SK-N-SH treated with all-trans-retinoic acid at 6 μM for 48 hours (cell line): ENCODE measurements around the gene MYH11.
"Not testable (repeated sequence)": the region's sequence is repeated elsewhere in the genome, so short reads cannot be mapped to it uniquely, and the experiment has no call there.

ENCODE experiments used
- ARNTL ChIP-seq: fragments of 450-650 bp; formaldehyde crosslinking; IDR thresholded peaks from 2 replicates; pipeline ENCODE4 v1.5.0; 2020; ENCODE audit warnings: low read depth, mild to moderate bottlenecking, moderate library complexity, borderline replicate concordance
- GLIS3 ChIP-seq: fragments of 250-450 bp; sonication (Bioruptor Pico); IDR thresholded peaks from 2 replicates; pipeline ENCODE4 v1.5.0; 2020; ENCODE audit warnings: mild to moderate bottlenecking, moderate library complexity
- TOX ChIP-seq: fragments of 250-450 bp; sonication (Bioruptor Pico); IDR thresholded peaks from 2 replicates; pipeline ENCODE4 v1.8.0; 2021; ENCODE audit warnings: mild to moderate bottlenecking, moderate library complexity, borderline replicate concordance
- ZFP3 ChIP-seq: fragments of 250-450 bp; sonication (Bioruptor Pico); IDR thresholded peaks from 2 replicates; pipeline ENCODE4 v1.5.0; 2020; ENCODE audit warnings: mild to moderate bottlenecking, moderate library complexity
- TF ChIP-seq, protein P1 (sequence below): fragments of 250-450 bp; sonication (Bioruptor Pico); IDR thresholded peaks from 2 replicates; pipeline ENCODE4 v1.8.0; 2020; ENCODE audit warnings: mild to moderate bottlenecking, moderate library complexity, borderline replicate concordance

DNA sequence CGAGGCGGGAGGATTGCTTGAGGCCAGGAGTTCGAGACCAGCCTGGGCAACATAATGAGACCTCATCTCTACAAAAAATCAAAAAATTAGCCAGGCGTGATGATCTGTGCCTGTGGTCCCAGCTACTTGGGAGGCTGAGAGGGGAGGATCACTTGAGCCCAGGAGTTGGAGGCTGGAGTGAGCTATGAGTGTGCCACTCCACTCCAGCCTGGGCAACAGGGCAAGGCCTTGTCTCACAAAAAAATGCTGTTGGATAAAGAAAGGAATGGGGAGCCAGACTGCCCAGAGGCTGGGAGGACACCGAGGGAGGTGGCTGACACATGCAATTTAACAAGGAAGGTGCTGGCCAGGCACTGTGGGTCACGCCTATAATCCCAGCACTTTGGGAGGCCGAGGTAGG lies 47.5 kb downstream of the MYH11 start:
- not testable (repeated sequence) for TF ChIP-seq GLIS3; ZFP3 (CRISPR knock-in tag); ARNTL (CRISPR knock-in tag); TOX (CRISPR knock-in tag)
- TF ChIP-seq, protein P1, sequence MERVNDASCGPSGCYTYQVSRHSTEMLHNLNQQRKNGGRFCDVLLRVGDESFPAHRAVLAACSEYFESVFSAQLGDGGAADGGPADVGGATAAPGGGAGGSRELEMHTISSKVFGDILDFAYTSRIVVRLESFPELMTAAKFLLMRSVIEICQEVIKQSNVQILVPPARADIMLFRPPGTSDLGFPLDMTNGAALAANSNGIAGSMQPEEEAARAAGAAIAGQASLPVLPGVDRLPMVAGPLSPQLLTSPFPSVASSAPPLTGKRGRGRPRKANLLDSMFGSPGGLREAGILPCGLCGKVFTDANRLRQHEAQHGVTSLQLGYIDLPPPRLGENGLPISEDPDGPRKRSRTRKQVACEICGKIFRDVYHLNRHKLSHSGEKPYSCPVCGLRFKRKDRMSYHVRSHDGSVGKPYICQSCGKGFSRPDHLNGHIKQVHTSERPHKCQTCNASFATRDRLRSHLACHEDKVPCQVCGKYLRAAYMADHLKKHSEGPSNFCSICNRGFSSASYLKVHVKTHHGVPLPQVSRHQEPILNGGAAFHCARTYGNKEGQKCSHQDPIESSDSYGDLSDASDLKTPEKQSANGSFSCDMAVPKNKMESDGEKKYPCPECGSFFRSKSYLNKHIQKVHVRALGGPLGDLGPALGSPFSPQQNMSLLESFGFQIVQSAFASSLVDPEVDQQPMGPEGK (CRISPR knock-in tag) = not testable (repeated sequence)
